Activated CD4-positive, alpha-beta T cell treated with anti-CD3 and anti-CD28 coated beads for 36 hours (primary cell): ENCODE data around the gene EXOC6. TPM values are rescaled to one million over a fixed set of nuclear protein-coding genes. Genes with fewer than 3 reads are reported as not detected.

Experiments
- ATAC-seq: fragments of 200-7000 bp; cut with Tn5 transposase; one replicate; pipeline ENCODE4 v1.10.0; 2021; ENCODE audit warnings: mild to moderate bottlenecking, moderate library complexity
- CTCF ChIA-PET: fragments of 350-600 bp; sonication (Branson Sonifier 250); formaldehyde crosslinking; loops from one replicate; lab custom pipeline; 2021; ENCODE audit warnings: antibody characterized with exemption; lab: Charles Lee
- POLR2A ChIA-PET: fragments of 350-600 bp; sonication (Branson Sonifier 250); formaldehyde crosslinking; loops from one replicate; lab custom pipeline; 2021; ENCODE audit warnings: antibody characterized with exemption, inconsistent platforms; lab: Charles Lee
- DNase-seq: peaks from one replicate; pipeline ENCODE4 v3.0.0-alpha.2; 2020
- H3K27ac Mint-ChIP-seq: one replicate; pipeline ENCODE4 v1.8.0; 2021; ENCODE audit warnings: mixed read lengths
- H3K27me3 Mint-ChIP-seq: one replicate; pipeline ENCODE4 v1.8.0; 2021; ENCODE audit warnings: mixed read lengths
- H3K36me3 Mint-ChIP-seq: one replicate; pipeline ENCODE4 v1.8.0; 2021; ENCODE audit warnings: low read depth, mixed read lengths
- H3K4me1 Mint-ChIP-seq: one replicate; pipeline ENCODE4 v1.8.0; 2021; ENCODE audit warnings: mixed read lengths
- H3K4me3 Mint-ChIP-seq: one replicate; pipeline ENCODE4 v1.8.0; 2021; ENCODE audit warnings: mild to moderate bottlenecking, moderate library complexity, mixed read lengths
- H3K9me3 Mint-ChIP-seq: one replicate; pipeline ENCODE4 v1.8.0; 2021; ENCODE audit warnings: low read depth, mixed read lengths
- intact Hi-C, 2 experiments: fragments of 100-400 bp; cut with DNase I in 1 of 2; cut with micrococcal nuclease in 1 of 2; formaldehyde crosslinking; loops; one replicate each; pipeline versions ENCODE4 v1.14.2 to v1.15.1; 2022 to 2024; cut with DNase I, micrococcal nuclease
- total RNA-seq, 2 experiments: library from RNA; stranded (reverse); gene quantifications; one replicate each; pipeline ENCODE4 v1.2.3, GENCODE V29; 2021

Gene EXOC6
- total RNA-seq, 2 experiments from 2014 or later: 9.7 to 12.1 TPM

DNA sequence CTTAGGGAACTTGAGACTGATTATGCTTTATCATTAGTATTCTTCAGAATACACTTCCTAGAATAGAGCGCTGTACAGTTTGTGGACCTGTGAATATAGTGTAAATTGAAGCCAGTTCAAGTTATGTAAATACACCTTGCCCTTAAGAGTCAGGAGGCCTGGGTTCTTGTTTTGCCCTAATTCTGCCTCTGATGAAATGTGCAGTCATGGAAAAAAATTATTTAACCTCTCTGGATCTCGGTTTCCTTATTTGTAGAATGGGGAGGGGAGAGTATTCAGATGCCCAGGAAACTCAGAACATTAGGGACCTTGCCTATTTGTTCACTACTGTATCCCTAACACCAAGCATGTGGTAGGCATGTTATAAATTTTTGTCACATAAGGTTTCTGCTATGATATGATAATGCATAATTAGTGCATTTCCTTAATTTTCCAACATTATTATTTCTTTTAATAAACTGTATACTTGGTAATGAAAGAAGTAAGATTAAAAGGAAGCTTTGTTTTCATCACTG is 1.3 kb downstream of the EXOC6 start:
- Mint-ChIP-seq H3K27ac (peak overlapping the region; percentile 79), H3K36me3 (peaks cover 2% of the 10 kb centered on the region), H3K9me3 (no peaks in the 10 kb centered on the region), H3K4me3 (peak overlapping the region; percentile 79), H3K27me3 (no peaks in the 10 kb centered on the region), H3K4me1 (peaks cover 36% of the 10 kb centered on the region)
- no peak for ATAC-seq
- intact Hi-C loops: loop anchor here (5.0 to 10.0 kb wide), 8 partner anchors 255 to 1685 kb away; partner anchors contain the start of genes CEP55 (in 1 of the 2), FRA10AC1 (in 1 of the 2), KIF11 (in 1 of the 2) and MYOF (in 1 of the 2)
- ChIA-PET POLR2A (no interaction called here), CTCF (interaction anchor here (0.6 to 7.8 kb wide), 4 partner anchors 12 to 276 kb away, joined by 3 to 84 read pairs (median 4); partner anchors contain the start of gene IDE)
- DNase-seq: no peak

GRCh38 chr10:92850185-92850584 is 1.9 kb downstream of the EXOC6 start:
- ChIA-PET CTCF (interaction anchor here (1.0 to 4.5 kb wide), 4 partner anchors 8 to 223 kb away, joined by 3 to 29 read pairs (median 4); no protein-coding TSS in a partner anchor), POLR2A (no interaction called here)
- Mint-ChIP-seq H3K4me1 (peaks cover 37% of the 10 kb centered on the region), H3K4me3 (no peak overlapping the region), H3K27ac (no peak overlapping the region), H3K36me3 (peaks cover 2% of the 10 kb centered on the region), H3K9me3 (no peaks in the 10 kb centered on the region), H3K27me3 (no peaks in the 10 kb centered on the region)
- intact Hi-C loops: loop anchor here in 1 of 2 experiments (5.0 to 10.0 kb wide), 2 partner anchors 632 to 855 kb away; partner anchors contain the start of genes FRA10AC1 and MYOF
- ATAC-seq (no peak), DNase-seq (no peak)

DNA sequence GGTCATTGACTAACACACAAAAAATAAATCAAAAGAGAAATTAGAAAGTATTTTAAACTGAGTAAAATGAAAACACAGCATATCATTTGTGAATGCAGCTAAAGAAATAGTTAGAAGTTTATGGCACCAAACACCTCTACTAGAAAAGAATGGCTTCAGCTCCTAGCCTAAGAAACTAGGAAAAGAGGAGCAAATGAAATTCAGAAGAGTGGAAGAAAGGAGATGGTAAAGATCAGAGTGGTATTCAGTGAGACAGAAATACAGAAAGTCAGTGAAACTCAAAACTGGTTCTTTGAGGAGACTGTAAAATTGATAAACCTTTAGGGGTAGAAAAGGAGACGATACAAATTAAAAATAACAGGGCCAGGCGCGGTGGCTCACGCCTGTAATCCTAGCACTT is 2.7 kb downstream of the EXOC6 start:
- intact Hi-C loops: loop anchor here in 1 of 2 experiments (5.0 to 10.0 kb wide), 2 partner anchors 631 to 854 kb away; partner anchors contain the start of genes FRA10AC1 and MYOF
- Mint-ChIP-seq H3K27me3 (no peaks in the 10 kb centered on the region), H3K4me1 (peaks cover 37% of the 10 kb centered on the region), H3K9me3 (no peaks in the 10 kb centered on the region), H3K27ac (no peak overlapping the region), H3K36me3 (peaks cover 2% of the 10 kb centered on the region), H3K4me3 (no peak overlapping the region)
- ATAC-seq (no peak), DNase-seq (no peak)
- ChIA-PET POLR2A (no interaction called here), CTCF (interaction anchor here (1.2 to 4.5 kb wide), 3 partner anchors 9 to 25 kb away, joined by 3 to 29 read pairs (median 4); no protein-coding TSS in a partner anchor)

GRCh38 chr10:92855560-92855959 is 7.2 kb downstream of the EXOC6 start:
- Mint-ChIP-seq H3K27me3 (no peaks in the 10 kb centered on the region), H3K27ac (no peak overlapping the region), H3K36me3 (peaks cover 23% of the 10 kb centered on the region), H3K4me1 (peaks cover 10% of the 10 kb centered on the region), H3K4me3 (no peak overlapping the region), H3K9me3 (peaks cover 21% of the 10 kb centered on the region)
- DNase-seq: no peak
- no peak for ATAC-seq
- ChIA-PET CTCF (interaction anchor here (0.9 to 2.1 kb wide), 3 partner anchors 12 to 30 kb away, joined by 4 to 10 read pairs (median 8); no protein-coding TSS in a partner anchor), POLR2A (no interaction called here)
- intact Hi-C loops: loop anchor here in 1 of 2 experiments (10.0 kb wide), 1 partner anchor 849 kb away; the partner anchor contains the start of gene FRA10AC1

GRCh38 chr10:92857904-92858514 is 9.7 kb downstream of the EXOC6 start:
- no peak for ATAC-seq

DNA sequence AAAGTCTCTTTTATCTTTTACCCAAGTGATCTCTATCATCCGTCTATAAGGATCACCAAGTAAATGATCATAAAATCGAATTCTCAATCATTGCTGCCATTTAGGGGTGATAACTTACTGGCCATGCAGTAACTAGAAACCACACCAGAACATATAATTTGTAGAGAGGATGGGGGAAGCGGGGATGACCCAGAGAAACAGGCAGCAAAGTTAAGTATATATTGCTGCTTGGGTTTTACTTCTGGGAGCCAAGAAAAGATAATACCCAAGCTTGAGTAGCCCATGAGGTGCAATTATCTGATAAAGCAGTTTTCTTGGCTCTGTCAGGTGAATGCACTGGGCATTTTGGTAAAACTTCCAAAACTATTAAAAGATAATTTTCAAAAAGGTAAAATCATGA is 18.9 kb downstream of the EXOC6 start:
- Mint-ChIP-seq H3K4me1 (peaks cover 8% of the 10 kb centered on the region), H3K36me3 (peaks cover 2% of the 10 kb centered on the region), H3K4me3 (no peak overlapping the region), H3K27ac (no peak overlapping the region), H3K9me3 (no peaks in the 10 kb centered on the region), H3K27me3 (no peaks in the 10 kb centered on the region)
- ChIA-PET POLR2A (interaction anchor here (0.6 kb wide), 1 partner anchor 326 kb away, joined by 3 read pairs; no protein-coding TSS in a partner anchor), CTCF (interaction anchor here (0.6 to 3.3 kb wide), 6 partner anchors 9 to 165 kb away, joined by 3 to 10 read pairs (median 3); partner anchors contain the start of gene EXOC6)
- intact Hi-C loops: no loop called here
- ATAC-seq (no peak), DNase-seq (no peak)

More at GRCh38 chr10:92857904-92858514, 9.7 kb downstream of the EXOC6 start:
- Mint-ChIP-seq H3K9me3 (peaks cover 21% of the 10 kb centered on the region), H3K36me3 (peaks cover 25% of the 10 kb centered on the region), H3K27ac (no peak overlapping the region), H3K27me3 (no peaks in the 10 kb centered on the region), H3K4me3 (no peak overlapping the region), H3K4me1 (peaks cover 11% of the 10 kb centered on the region)
- intact Hi-C loops: loop anchor here in 1 of 2 experiments (10.0 kb wide), 1 partner anchor 847 kb away; the partner anchor contains the start of gene FRA10AC1
- ChIA-PET CTCF (no interaction called here), POLR2A (no interaction called here)
- DNase-seq: no peak

- H3K36me3 Mint-ChIP-seq: peaks cover 2% of the 10 kb centered on the region
- ChIA-PET CTCF (interaction anchor here (0.9 to 3.3 kb wide), 4 partner anchors 20 to 66 kb away, joined by 3 to 10 read pairs (median 3); partner anchors contain the start of gene EXOC6), POLR2A (no interaction called here)
- intact Hi-C loops: no loop called here
- peaks cover 13% of the 10 kb centered on the region for H3K4me1 Mint-ChIP-seq
- no peak overlapping the region for H3K4me3 Mint-ChIP-seq
- H3K9me3 Mint-ChIP-seq: no peaks in the 10 kb centered on the region
- DNase-seq (no peak), ATAC-seq (no peak)
- no peak overlapping the region for H3K27ac Mint-ChIP-seq
- H3K27me3 Mint-ChIP-seq: no peaks in the 10 kb centered on the region
Measured at GRCh38 chr10:92868036-92868435, 19.7 kb downstream of the EXOC6 start.

GRCh38 chr10:92868557-92868956 is 20.2 kb downstream of the EXOC6 start:
- no peak for ATAC-seq

DNA sequence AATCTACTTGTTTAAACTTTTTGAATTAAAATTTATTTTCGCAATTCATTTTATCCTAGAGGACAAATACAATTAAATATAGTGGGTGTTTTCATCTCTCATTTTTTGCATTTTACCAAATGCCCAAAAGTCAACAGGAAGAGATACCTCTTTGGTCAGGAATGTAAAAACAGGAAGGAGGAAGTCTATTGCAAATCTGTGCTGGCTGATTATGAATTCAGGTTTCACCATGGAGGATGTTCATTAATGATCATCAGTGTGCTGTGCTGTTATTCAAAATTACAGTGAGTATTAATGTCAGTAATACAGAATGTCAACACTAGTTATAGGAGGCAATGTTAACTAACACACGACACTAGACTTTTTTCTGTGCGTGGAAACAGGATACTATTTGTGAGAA is 24.7 kb downstream of the EXOC6 start:
- CTCF ChIA-PET: no interaction called here
- POLR2A ChIA-PET: no interaction called here
- intact Hi-C loops: no loop called here
- DNase-seq (no peak), ATAC-seq (no peak)
- no peaks in the 10 kb centered on the region for H3K9me3 Mint-ChIP-seq
- H3K27me3 Mint-ChIP-seq: no peaks in the 10 kb centered on the region
- no peak overlapping the region for H3K4me3 Mint-ChIP-seq
- H3K4me1 Mint-ChIP-seq: peaks cover 38% of the 10 kb centered on the region
- H3K27ac Mint-ChIP-seq: no peak overlapping the region
- H3K36me3 Mint-ChIP-seq: no peaks in the 10 kb centered on the region

More at GRCh38 chr10:92868557-92868956, 20.2 kb downstream of the EXOC6 start:
- Mint-ChIP-seq H3K36me3 (no peaks in the 10 kb centered on the region), H3K4me3 (no peak overlapping the region), H3K9me3 (no peaks in the 10 kb centered on the region), H3K27me3 (no peaks in the 10 kb centered on the region), H3K27ac (no peak overlapping the region), H3K4me1 (peaks cover 16% of the 10 kb centered on the region)
- POLR2A ChIA-PET: no interaction called here
- DNase-seq: no peak
- CTCF ChIA-PET: interaction anchor here (0.9 to 3.3 kb wide), 4 partner anchors 20 to 67 kb away, joined by 3 to 10 read pairs (median 3); partner anchors contain the start of gene EXOC6
- intact Hi-C loops: no loop called here

- Mint-ChIP-seq H3K4me1 (peaks cover 41% of the 10 kb centered on the region), H3K9me3 (no peaks in the 10 kb centered on the region), H3K36me3 (no peaks in the 10 kb centered on the region), H3K4me3 (no peak overlapping the region), H3K27me3 (no peaks in the 10 kb centered on the region), H3K27ac (no peak overlapping the region)
- POLR2A ChIA-PET: interaction anchor here (0.6 kb wide), 1 partner anchor 33 kb away, joined by 3 read pairs; no protein-coding TSS in a partner anchor
- CTCF ChIA-PET: interaction anchor here (0.7 to 3.5 kb wide), 6 partner anchors 9 to 515 kb away, joined by 3 to 24 read pairs (median 4); no protein-coding TSS in a partner anchor
- intact Hi-C loops: no loop called here
- DNase-seq (no peak), ATAC-seq (no peak)
Measured at GRCh38 chr10:92876509-92877036, 28.3 kb downstream of the EXOC6 start.
